Panc1 (cell line): ENCODE results near the gene TNFSF13. TPM values are rescaled to one million over a fixed set of nuclear protein-coding genes. Genes with fewer than 3 reads are reported as not detected.

ENCODE experiments used
- ATAC-seq: fragments of 200-7000 bp; cut with Tn5 transposase; 2 replicates; pipeline ENCODE4 v1.9.1; 2020; ENCODE audit warnings: mild to moderate bottlenecking, moderate library complexity
- BruUV-seq: library from RNA; stranded (reverse); fragments of 400-500 nt; replicated peaks from 2 replicates; lab custom pipeline; 2021; lab: Mats Ljungman, UMichigan
- CTCF ChIA-PET: fragments of 300-600 bp; sonication (Branson Sonifier 250); formaldehyde crosslinking; loops from one replicate; lab custom pipeline; 2022; ENCODE audit warnings: antibody characterized with exemption; lab: Charles Lee
- POLR2A ChIA-PET: fragments of 300-600 bp; sonication (Branson Sonifier 250); formaldehyde crosslinking; loops from one replicate; lab custom pipeline; 2022; ENCODE audit warnings: antibody characterized with exemption; lab: Charles Lee
- DNase-seq: peaks from one replicate; pipeline ENCODE4 v3.0.0-alpha.2; 2010; ENCODE audit warnings: low read depth, low spot score
- H3K27ac ChIP-seq: 2 replicates; pipeline ENCODE4 v1.5.1; 2011; ENCODE audit warnings: mild to moderate bottlenecking, low read length, inconsistent platforms
- H3K27me3 ChIP-seq: fragments of 200-500 bp; sonication (Bioruptor generic); 2 replicates; pipeline ENCODE4 v1.6.0; 2014; ENCODE audit warnings: low read length, inconsistent platforms; ENCODE audit not compliant: control insufficient read depth, insufficient read depth
- H3K36me3 ChIP-seq: fragments of 200-500 bp; sonication (Bioruptor generic); 2 replicates; pipeline ENCODE4 v1.5.1; 2014; ENCODE audit warnings: inconsistent platforms, mild to moderate bottlenecking, low read length, moderate library complexity; ENCODE audit not compliant: control insufficient read depth, insufficient read depth
- H3K4me1 ChIP-seq: 2 replicates; pipeline ENCODE4 v1.5.1; 2011; ENCODE audit warnings: inconsistent platforms, mild to moderate bottlenecking, low read length, moderate library complexity; ENCODE audit not compliant: control insufficient read depth, insufficient read depth
- H3K4me3 ChIP-seq, 2 experiments: 2 replicates each; pipeline ENCODE4 v1.5.1; 2011 to 2012; ENCODE audit warnings: low read depth in 2 of 2, low read length in 2 of 2, mild to moderate bottlenecking in 2 of 2, inconsistent platforms in 1 of 2, moderate library complexity in 1 of 2
- H3K9me3 ChIP-seq: fragments of 200-500 bp; sonication (Bioruptor generic); 2 replicates; pipeline ENCODE4 v1.5.1; 2014; ENCODE audit warnings: low read depth, mild to moderate bottlenecking, inconsistent platforms, low read length, moderate library complexity; ENCODE audit not compliant: control insufficient read depth, insufficient read depth
- POLR2AphosphoS5 ChIP-seq: IDR thresholded peaks from 2 replicates; pipeline ENCODE4 v1.6.1; 2012; ENCODE audit warnings: mild to moderate bottlenecking, low read depth, low read length, moderate library complexity
- SIN3A ChIP-seq: IDR thresholded peaks from 2 replicates; pipeline ENCODE4 v1.6.1; 2012; ENCODE audit warnings: low read depth, mild to moderate bottlenecking, low read length, moderate library complexity, borderline replicate concordance; ENCODE audit not compliant: insufficient read depth
- TCF7L2 ChIP-seq: IDR thresholded peaks from 2 replicates; pipeline ENCODE4 v1.6.1; 2011; ENCODE audit warnings: mild to moderate bottlenecking, low read depth, low read length, inconsistent platforms
- in situ Hi-C: cut with HindIII; loops from 2 replicates; pipeline ENCODE4 v1.10.0; 2016; ENCODE audit warnings: low sequenced_read_pairs, low pct_unique_long_range_greater_than_20kb
- intact Hi-C: fragments of 100-400 bp; cut with micrococcal nuclease; formaldehyde crosslinking; loops from one replicate; pipeline ENCODE4 v1.10.0; 2022; ENCODE audit not compliant: unreplicated experiment
- total RNA-seq: library from RNA; stranded (reverse); gene quantifications from one replicate; pipeline ENCODE4 v1.2.1, GENCODE V29; 2021; ENCODE audit not compliant: unreplicated experiment
- TF ChIP-seq, protein P1 (sequence below): fragments of 450-650 bp; IDR thresholded peaks from 2 replicates; pipeline ENCODE4 v1.5.1; 2017; ENCODE audit warnings: mild to moderate bottlenecking
- TF ChIP-seq, protein P2 (sequence below), 2 experiments: IDR thresholded peaks; 2 replicates each; pipeline ENCODE4 v1.6.1; 2011 to 2012; ENCODE audit warnings: low read depth in 2 of 2, control low read depth in 1 of 2, low read length in 1 of 2, mild to moderate bottlenecking in 1 of 2, moderate library complexity in 1 of 2; ENCODE audit not compliant: insufficient read depth in 1 of 2

The TNFSF13 gene
- total RNA-seq, 1 experiment from 2014 or later = 2.3 TPM

DNA sequence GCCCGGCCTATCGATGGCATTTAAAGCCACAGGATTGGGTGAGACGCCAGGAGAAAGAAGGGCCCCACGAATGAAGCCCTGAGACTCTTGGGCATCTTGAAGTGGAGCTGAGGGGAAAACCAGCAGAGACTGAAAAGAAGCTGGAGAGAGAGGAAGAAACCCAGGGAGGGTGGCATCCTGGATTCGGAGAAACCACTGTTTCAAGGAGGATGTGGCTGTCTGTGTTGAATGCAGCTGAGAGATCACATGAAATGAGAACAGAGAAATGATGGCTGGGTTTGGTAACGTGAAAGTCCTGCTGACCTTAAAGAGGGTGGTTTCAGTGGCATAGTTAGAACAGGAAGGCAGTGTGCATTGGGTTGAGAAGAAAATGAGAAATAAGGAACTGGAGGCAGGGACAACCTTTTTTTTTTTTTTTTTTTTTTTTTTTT, 5.9 kb upstream of the TNFSF13 start:
- no peaks in the 10 kb centered on the region for H3K9me3 ChIP-seq
- H3K27me3 ChIP-seq = no peaks in the 10 kb centered on the region
- BruUV-seq = no TSS peak
- no peak for ATAC-seq
- no peak overlapping the region for H3K27ac ChIP-seq
- ChIA-PET POLR2A (no interaction called here), CTCF (interaction anchor here (0.6 kb wide), 2 partner anchors 9 to 149 kb away, joined by 5 to 7 read pairs; partner anchors contain the start of gene TMEM256)
- no peaks in the 10 kb centered on the region for H3K36me3 ChIP-seq
- H3K4me1 ChIP-seq = peaks cover 8% of the 10 kb centered on the region
- TF ChIP-seq POLR2AphosphoS5 = no peak
- TF ChIP-seq, protein P1, sequence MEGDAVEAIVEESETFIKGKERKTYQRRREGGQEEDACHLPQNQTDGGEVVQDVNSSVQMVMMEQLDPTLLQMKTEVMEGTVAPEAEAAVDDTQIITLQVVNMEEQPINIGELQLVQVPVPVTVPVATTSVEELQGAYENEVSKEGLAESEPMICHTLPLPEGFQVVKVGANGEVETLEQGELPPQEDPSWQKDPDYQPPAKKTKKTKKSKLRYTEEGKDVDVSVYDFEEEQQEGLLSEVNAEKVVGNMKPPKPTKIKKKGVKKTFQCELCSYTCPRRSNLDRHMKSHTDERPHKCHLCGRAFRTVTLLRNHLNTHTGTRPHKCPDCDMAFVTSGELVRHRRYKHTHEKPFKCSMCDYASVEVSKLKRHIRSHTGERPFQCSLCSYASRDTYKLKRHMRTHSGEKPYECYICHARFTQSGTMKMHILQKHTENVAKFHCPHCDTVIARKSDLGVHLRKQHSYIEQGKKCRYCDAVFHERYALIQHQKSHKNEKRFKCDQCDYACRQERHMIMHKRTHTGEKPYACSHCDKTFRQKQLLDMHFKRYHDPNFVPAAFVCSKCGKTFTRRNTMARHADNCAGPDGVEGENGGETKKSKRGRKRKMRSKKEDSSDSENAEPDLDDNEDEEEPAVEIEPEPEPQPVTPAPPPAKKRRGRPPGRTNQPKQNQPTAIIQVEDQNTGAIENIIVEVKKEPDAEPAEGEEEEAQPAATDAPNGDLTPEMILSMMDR = no peak
- in situ Hi-C loops (no loop called here), intact Hi-C loops (no loop called here)
- DNase-seq = no peak
- H3K4me3 ChIP-seq = no peak overlapping the region

DNA sequence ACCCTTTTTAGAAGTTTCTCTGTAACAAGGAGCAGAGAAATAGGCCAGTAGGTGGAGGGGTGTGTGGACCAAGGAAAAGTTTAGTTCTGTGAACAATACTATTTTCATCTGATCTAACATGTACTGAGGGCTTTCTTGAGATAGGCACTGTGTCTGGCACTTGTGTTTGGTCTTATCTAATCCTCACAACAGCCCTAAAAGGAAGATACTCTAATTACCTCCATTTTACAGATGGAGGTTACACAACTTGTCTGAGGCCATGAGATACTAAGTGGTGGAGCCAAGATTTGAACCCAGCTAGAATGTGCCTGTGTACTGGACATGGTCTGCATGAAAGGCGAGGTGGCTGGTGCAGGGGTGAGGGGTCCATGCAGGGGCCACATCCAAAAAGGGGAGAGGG, 5.2 kb upstream of the TNFSF13 start:
- BruUV-seq = no TSS peak
- no peak for ATAC-seq
- intact Hi-C loops (no loop called here), in situ Hi-C loops (no loop called here)
- CTCF ChIA-PET = no interaction called here
- Histone ChIP-seq H3K9me3 (no peaks in the 10 kb centered on the region), H3K4me1 (peaks cover 15% of the 10 kb centered on the region), H3K4me3 (no peak overlapping the region), H3K27ac (no peak overlapping the region), H3K36me3 (no peaks in the 10 kb centered on the region), H3K27me3 (no peaks in the 10 kb centered on the region)
- no peak for DNase-seq
- POLR2A ChIA-PET = no interaction called here
- TF ChIP-seq POLR2AphosphoS5 = no peak
- TF ChIP-seq, protein P2, sequence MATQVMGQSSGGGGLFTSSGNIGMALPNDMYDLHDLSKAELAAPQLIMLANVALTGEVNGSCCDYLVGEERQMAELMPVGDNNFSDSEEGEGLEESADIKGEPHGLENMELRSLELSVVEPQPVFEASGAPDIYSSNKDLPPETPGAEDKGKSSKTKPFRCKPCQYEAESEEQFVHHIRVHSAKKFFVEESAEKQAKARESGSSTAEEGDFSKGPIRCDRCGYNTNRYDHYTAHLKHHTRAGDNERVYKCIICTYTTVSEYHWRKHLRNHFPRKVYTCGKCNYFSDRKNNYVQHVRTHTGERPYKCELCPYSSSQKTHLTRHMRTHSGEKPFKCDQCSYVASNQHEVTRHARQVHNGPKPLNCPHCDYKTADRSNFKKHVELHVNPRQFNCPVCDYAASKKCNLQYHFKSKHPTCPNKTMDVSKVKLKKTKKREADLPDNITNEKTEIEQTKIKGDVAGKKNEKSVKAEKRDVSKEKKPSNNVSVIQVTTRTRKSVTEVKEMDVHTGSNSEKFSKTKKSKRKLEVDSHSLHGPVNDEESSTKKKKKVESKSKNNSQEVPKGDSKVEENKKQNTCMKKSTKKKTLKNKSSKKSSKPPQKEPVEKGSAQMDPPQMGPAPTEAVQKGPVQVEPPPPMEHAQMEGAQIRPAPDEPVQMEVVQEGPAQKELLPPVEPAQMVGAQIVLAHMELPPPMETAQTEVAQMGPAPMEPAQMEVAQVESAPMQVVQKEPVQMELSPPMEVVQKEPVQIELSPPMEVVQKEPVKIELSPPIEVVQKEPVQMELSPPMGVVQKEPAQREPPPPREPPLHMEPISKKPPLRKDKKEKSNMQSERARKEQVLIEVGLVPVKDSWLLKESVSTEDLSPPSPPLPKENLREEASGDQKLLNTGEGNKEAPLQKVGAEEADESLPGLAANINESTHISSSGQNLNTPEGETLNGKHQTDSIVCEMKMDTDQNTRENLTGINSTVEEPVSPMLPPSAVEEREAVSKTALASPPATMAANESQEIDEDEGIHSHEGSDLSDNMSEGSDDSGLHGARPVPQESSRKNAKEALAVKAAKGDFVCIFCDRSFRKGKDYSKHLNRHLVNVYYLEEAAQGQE (IDR thresholded peaks at IDR 0.05; ENCODE audit: insufficient read depth in 1 of 2, low read depth in 2 of 2, low read length in 1 of 2) = no peak
- TF ChIP-seq, protein P1 = no peak
- TF ChIP-seq TCF7L2 = no peak
- TF ChIP-seq SIN3A = no peak
